HCT116 (cell line): Measurements from ENCODE around the gene NELL1. TPM values are rescaled to one million over a fixed set of nuclear protein-coding genes. Genes with fewer than 3 reads are reported as not detected.

Experiments
- ATAC-seq: fragments of 200-7000 bp; cut with Tn5 transposase; 2 replicates; pipeline ENCODE4 v1.9.1; 2020; ENCODE audit warnings: mild to moderate bottlenecking, moderate library complexity
- BruUV-seq: library from RNA; stranded (reverse); fragments of 400-500 nt; replicated peaks from 2 replicates; lab custom pipeline; 2021; lab: Mats Ljungman, UMichigan
- CTCF ChIA-PET: fragments of 300-600 bp; sonication (Branson Sonifier 250); formaldehyde crosslinking; loops from one replicate; lab custom pipeline; 2021; ENCODE audit warnings: antibody characterized with exemption; lab: Charles Lee
- POLR2A ChIA-PET: fragments of 300-600, 350-600 bp; sonication (Branson Sonifier 250); formaldehyde crosslinking; loops from one replicate; lab custom pipeline; 2021; ENCODE audit warnings: antibody characterized with exemption; lab: Charles Lee
- RAD21 ChIA-PET, 2 experiments: fragments of 300-600 bp; sonication (Branson Sonifier 250); formaldehyde crosslinking; loops; one replicate each; lab custom pipeline; 2023; ENCODE audit warnings: low total read pairs in 2 of 2; ENCODE audit not compliant: uncharacterized antibody in 2 of 2, unreplicated experiment in 2 of 2, low non-redundant PET in 1 of 2; lab: Charles Lee
- DNase-seq: peaks from one replicate; pipeline ENCODE4 v3.0.0-alpha.2; 2010; ENCODE audit warnings: low read depth, low spot score
- H2AFZ ChIP-seq: fragments of 200-600 bp; shearing (Covaris generic), sonication (generic); 2 replicates; pipeline ENCODE4 v1.6.1; 2017; ENCODE audit warnings: low read depth, mixed run types, mixed read lengths, antibody characterized with exemption, low read length; ENCODE audit not compliant: poor library complexity, severe bottlenecking
- H3K27ac ChIP-seq: 2 replicates; pipeline ENCODE4 v1.5.1; 2012; ENCODE audit warnings: low read depth, low read length
- H3K27me3 ChIP-seq: fragments of 200-600 bp; sonication (generic); 2 replicates; pipeline ENCODE4 v1.6.1; 2016; ENCODE audit warnings: mixed run types, low read length, mixed read lengths; ENCODE audit not compliant: insufficient read depth
- H3K36me3 ChIP-seq, 2 experiments: fragments of 200-500 bp in 1 of 2; fragments of 200-600 bp in 1 of 2; sonication (Bioruptor generic) in 1 of 2; sonication (generic) in 1 of 2; 2 replicates each; pipeline versions ENCODE4 v1.5.1 to v1.6.1; 2014 to 2016; ENCODE audit warnings: low read length in 2 of 2, inconsistent platforms in 1 of 2, mixed read lengths in 1 of 2, mixed run types in 1 of 2; ENCODE audit not compliant: insufficient read depth in 2 of 2, control insufficient read depth in 1 of 2
- H3K4me1 ChIP-seq, 2 experiments: fragments of 200-600 bp in 1 of 2; sonication (generic) in 1 of 2; 2 replicates each; pipeline versions ENCODE4 v1.5.1 to v1.6.1; 2012 to 2017; ENCODE audit warnings: low read length in 2 of 2, inconsistent platforms in 1 of 2, mild to moderate bottlenecking in 1 of 2, mixed read lengths in 1 of 2, mixed run types in 1 of 2, moderate library complexity in 1 of 2; ENCODE audit not compliant: insufficient read depth in 2 of 2, control insufficient read depth in 1 of 2
- H3K4me2 ChIP-seq: fragments of 200-600 bp; sonication (generic); 2 replicates; pipeline ENCODE4 v1.6.1; 2017; ENCODE audit warnings: mixed run types, low read length, mixed read lengths
- H3K4me3 ChIP-seq, 2 experiments: fragments of 200-600 bp in 1 of 2; sonication (generic) in 1 of 2; replicated peaks in 1 of 2; 2 replicates each; pipeline ENCODE4 v1.5.1; 2011 to 2016; ENCODE audit warnings: low read length in 2 of 2, control low read depth in 1 of 2, low read depth in 1 of 2, mild to moderate bottlenecking in 1 of 2, mixed read lengths in 1 of 2, mixed run types in 1 of 2
- H3K79me2 ChIP-seq: fragments of 200-600 bp; sonication (generic); 2 replicates; pipeline ENCODE4 v1.6.1; 2017; ENCODE audit warnings: mild to moderate bottlenecking, mixed run types, low read length, moderate library complexity, mixed read lengths; ENCODE audit not compliant: insufficient read depth
- H3K9ac ChIP-seq: fragments of 200-600 bp; sonication (generic); 2 replicates; pipeline ENCODE4 v1.6.1; 2016; ENCODE audit warnings: low read length, mixed read lengths
- H3K9me2 ChIP-seq: fragments of 200-600 bp; sonication (generic), shearing (Covaris generic); 2 replicates; pipeline ENCODE4 v1.6.1; 2017; ENCODE audit warnings: mixed run types, mild to moderate bottlenecking, moderate library complexity; ENCODE audit not compliant: insufficient read depth
- H3K9me3 ChIP-seq, 2 experiments: fragments of 200-500 bp in 1 of 2; fragments of 200-600 bp in 1 of 2; sonication (Bioruptor generic) in 1 of 2; sonication (generic) in 1 of 2; 2 replicates each; pipeline ENCODE4 v1.6.1; 2014 to 2017; ENCODE audit warnings: low read length in 2 of 2, mixed read lengths in 2 of 2, inconsistent platforms in 1 of 2, low read depth in 1 of 2, mild to moderate bottlenecking in 1 of 2, mixed run types in 1 of 2, moderate library complexity in 1 of 2; ENCODE audit not compliant: control insufficient read depth in 1 of 2, insufficient read depth in 1 of 2
- H4K20me1 ChIP-seq: fragments of 200-600 bp; sonication (generic), shearing (Covaris generic); 2 replicates; pipeline ENCODE4 v1.6.1; 2017; ENCODE audit warnings: mixed run types, mild to moderate bottlenecking, moderate library complexity; ENCODE audit not compliant: insufficient read depth
- ATF3 ChIP-seq: IDR thresholded peaks from 2 replicates; pipeline ENCODE4 v1.6.1; 2012
- CBX3 ChIP-seq: IDR thresholded peaks from 2 replicates; pipeline ENCODE4 v1.6.1; 2012; ENCODE audit warnings: low read depth
- CEBPB ChIP-seq: IDR thresholded peaks from 2 replicates; pipeline ENCODE4 v1.6.1; 2012; ENCODE audit warnings: low read depth
- EZH2phosphoT487 ChIP-seq: fragments of 200-600 bp; IDR thresholded peaks from 2 replicates; pipeline ENCODE4 v1.6.1; 2018; ENCODE audit warnings: antibody characterized with exemption, borderline replicate concordance
- FOSL1 ChIP-seq: IDR thresholded peaks from 2 replicates; pipeline ENCODE4 v1.6.1; 2012; ENCODE audit warnings: low read depth
- MAX ChIP-seq: IDR thresholded peaks from 2 replicates; pipeline ENCODE4 v1.6.1; 2012
- ZBTB33 ChIP-seq: IDR thresholded peaks from 2 replicates; pipeline ENCODE4 v1.6.1; 2011; ENCODE audit warnings: mild to moderate bottlenecking, low read length, moderate library complexity; ENCODE audit not compliant: insufficient replicate concordance; ENCODE audit errors: extremely low read depth
- ZFX ChIP-seq: fragments of 450-650 bp; IDR thresholded peaks from 2 replicates; pipeline ENCODE4 v1.6.1; 2017
- ZNF274 ChIP-seq: fragments of 200-500 bp; sonication (Bioruptor generic); IDR thresholded peaks from 2 replicates; pipeline ENCODE4 v1.6.1; 2014; ENCODE audit warnings: mild to moderate bottlenecking, low read depth, low read length, inconsistent platforms
- intact Hi-C: fragments of 100-400 bp; cut with micrococcal nuclease; formaldehyde crosslinking; loops from 2 replicates; pipeline ENCODE4 v1.10.0; 2022
- total RNA-seq: library from RNA; stranded (reverse); gene quantifications from one replicate; pipeline ENCODE4 v1.2.1, GENCODE V29; 2021; ENCODE audit not compliant: unreplicated experiment

The NELL1 gene
- total RNA-seq, 1 experiment from 2014 or later, result not detected

GRCh38 chr11:20731676-20732215 lies 62.4 kb downstream of the NELL1 start (continued):
- TF ChIP-seq FOSL1, result no peak
- TF ChIP-seq ZFX, result no peak
- TF ChIP-seq ZNF274, result no peak
- TF ChIP-seq CBX3, result no peak
- no peak for TF ChIP-seq ZBTB33
- TF ChIP-seq CEBPB, result no peak
- no peak for TF ChIP-seq MAX
- TF ChIP-seq EZH2phosphoT487, result no peak

- ATAC-seq, result no peak
- intact Hi-C loops, result no loop called here
Observed at GRCh38 chr11:20739107-20739506, 69.7 kb downstream of the NELL1 start.

More at GRCh38 chr11:20739107-20739506, 69.7 kb downstream of the NELL1 start:
- no peak for TF ChIP-seq ATF3
- Histone ChIP-seq H3K36me3 (no peaks in the 10 kb centered on the region), H3K27me3 (no peaks in the 10 kb centered on the region), H3K27ac (no peak overlapping the region), H3K4me2 (no peak overlapping the region), H3K9ac (no peak overlapping the region), H3K9me3 (no peaks in the 10 kb centered on the region), H3K9me2 (no peaks in the 10 kb centered on the region), H3K4me1 (no peaks in the 10 kb centered on the region), H3K4me3 (no peak overlapping the region), H2AFZ (no peak overlapping the region), H4K20me1 (no peaks in the 10 kb centered on the region), H3K79me2 (no peaks in the 10 kb centered on the region)
- POLR2A ChIA-PET, result no interaction called here
- no TSS peak for BruUV-seq
- DNase-seq, result no peak
- CTCF ChIA-PET, result no interaction called here
- RAD21 ChIA-PET, result no interaction called here
